Liver (tissue), 9 donors: ENCODE results near the gene TUBA1A. TPM values are rescaled to one million over a fixed set of nuclear protein-coding genes. Genes with fewer than 3 reads are reported as not detected.

ENCODE experiments used
- DNase-seq: peaks from one replicate; pipeline ENCODE4 v3.0.0-alpha.2; 2017; ENCODE audit warnings: low spot score
- H3K27ac ChIP-seq, 2 donors: one replicate each; pipeline ENCODE4 v1.7.0; 2013; ENCODE audit warnings: inconsistent platforms in 2 of 2, low read length in 2 of 2, control low read depth in 1 of 2, low read depth in 1 of 2, mild to moderate bottlenecking in 1 of 2
- H3K27me3 ChIP-seq, 4 donors: one replicate each; pipeline versions ENCODE4 v1.6.1 to v1.7.0; 2013; ENCODE audit warnings: low read length in 3 of 4, inconsistent platforms in 1 of 4, mild to moderate bottlenecking in 1 of 4, moderate library complexity in 1 of 4; ENCODE audit not compliant: control insufficient read depth in 4 of 4, insufficient read depth in 4 of 4
- H3K36me3 ChIP-seq, 4 donors: one replicate each; pipeline versions ENCODE4 v1.6.1 to v1.7.0; 2013; ENCODE audit warnings: low read length in 3 of 4, mild to moderate bottlenecking in 3 of 4, low read depth in 1 of 4, moderate library complexity in 1 of 4; ENCODE audit not compliant: control insufficient read depth in 4 of 4, insufficient read depth in 3 of 4
- H3K4me1 ChIP-seq, 4 donors: one replicate each; pipeline versions ENCODE4 v1.6.1 to v1.7.0; 2013; ENCODE audit warnings: low read length in 3 of 4, mild to moderate bottlenecking in 3 of 4, moderate library complexity in 1 of 4; ENCODE audit not compliant: control insufficient read depth in 4 of 4, insufficient read depth in 4 of 4
- H3K4me3 ChIP-seq, 3 donors: one replicate each; pipeline versions ENCODE4 v1.6.1 to v1.7.0; 2013; ENCODE audit warnings: low read length in 3 of 3, control low read depth in 1 of 3, low read depth in 1 of 3, mild to moderate bottlenecking in 1 of 3
- H3K9ac ChIP-seq, 2 donors: one replicate each; pipeline ENCODE4 v1.7.0; 2013; ENCODE audit warnings: low read length in 2 of 2, mild to moderate bottlenecking in 2 of 2, moderate library complexity in 2 of 2, control low read depth in 1 of 2, low read depth in 1 of 2
- H3K9me3 ChIP-seq, 4 donors: one replicate each; pipeline versions ENCODE4 v1.6.1 to v1.7.0; 2013; ENCODE audit warnings: low read length in 3 of 4; ENCODE audit not compliant: control insufficient read depth in 4 of 4
- ATF3 ChIP-seq: IDR thresholded peaks from 2 replicates; pipeline ENCODE4 v1.6.1; 2016; ENCODE audit warnings: antibody characterized with exemption
- CTCF ChIP-seq: fragments of 150-350 bp; IDR thresholded peaks from 2 replicates; pipeline ENCODE4 v1.5.1; 2017; ENCODE audit warnings: improper control_type of control experiment, low read depth, low read length; ENCODE audit not compliant: missing input control
- EGR1 ChIP-seq, 2 donors: IDR thresholded peaks; 2 replicates each; pipeline ENCODE4 v1.6.1; 2016 to 2018; ENCODE audit warnings: antibody characterized with exemption in 2 of 2, low read depth in 2 of 2
- FOXA2 ChIP-seq: IDR thresholded peaks from 2 replicates; pipeline ENCODE4 v1.6.1; 2016; ENCODE audit warnings: antibody characterized with exemption
- GABPA ChIP-seq, 2 donors: IDR thresholded peaks in 1 of 2; conservative IDR thresholded peaks in 1 of 2; 2 replicates each; pipeline ENCODE4 v1.6.1; 2016; ENCODE audit warnings: antibody characterized with exemption in 2 of 2, mild to moderate bottlenecking in 1 of 2, moderate library complexity in 1 of 2
- HNF4A ChIP-seq, 2 donors: conservative IDR thresholded peaks; 2 replicates each; pipeline ENCODE4 v1.6.1; 2016; ENCODE audit warnings: antibody characterized with exemption in 2 of 2, mild to moderate bottlenecking in 2 of 2
- JUND ChIP-seq, 2 donors: IDR thresholded peaks; 2 replicates each; pipeline ENCODE4 v1.6.1; 2016; ENCODE audit warnings: antibody characterized with exemption in 2 of 2
- MAX ChIP-seq: IDR thresholded peaks from 2 replicates; pipeline ENCODE4 v1.6.1; 2016; ENCODE audit warnings: antibody characterized with exemption
- NR2F2 ChIP-seq: IDR thresholded peaks from 2 replicates; pipeline ENCODE4 v1.6.1; 2016; ENCODE audit warnings: antibody characterized with exemption
- RAD21 ChIP-seq, 2 donors: IDR thresholded peaks; 2 replicates each; pipeline ENCODE4 v1.6.1; 2016; ENCODE audit warnings: antibody characterized with exemption in 2 of 2, mild to moderate bottlenecking in 2 of 2
- RXRA ChIP-seq, 2 donors: IDR thresholded peaks; 2 replicates each; pipeline ENCODE4 v1.6.1; 2017 to 2018; ENCODE audit warnings: antibody characterized with exemption in 2 of 2, mild to moderate bottlenecking in 1 of 2
- SP1 ChIP-seq: IDR thresholded peaks from 2 replicates; pipeline ENCODE4 v1.6.1; 2018; ENCODE audit warnings: antibody characterized with exemption, mild to moderate bottlenecking
- TAF1 ChIP-seq: conservative IDR thresholded peaks from 2 replicates; pipeline ENCODE4 v1.6.1; 2016; ENCODE audit warnings: antibody characterized with exemption, mild to moderate bottlenecking
- YY1 ChIP-seq: IDR thresholded peaks from 2 replicates; pipeline ENCODE4 v1.6.1; 2016; ENCODE audit warnings: antibody characterized with exemption, mild to moderate bottlenecking
- ZBTB33 ChIP-seq: IDR thresholded peaks from 2 replicates; pipeline ENCODE4 v1.6.1; 2016; ENCODE audit warnings: antibody characterized with exemption
- WGBS: extraction: QIAGEN DNeasy Blood & Tissue Kit; methylation state at CpG from one replicate; pipeline ENCODE4 v1.1.7; 2013; 5-methylcytosine and 5-hydroxymethylcytosine counted together
- polyA plus RNA-seq, 2 donors: library from polyadenylated mRNA; stranded (reverse) in 1 of 2; unstranded in 1 of 2; fragments of 200-250 nt in 1 of 2; fragments of >200 nt in 1 of 2; fragmentation: Nextera tagmentation in 1 of 2; extraction: Ambion mirVana in 1 of 2; gene quantifications; one replicate each; pipeline versions ENCODE4 v1.2.1 to v1.2.3, GENCODE V29; 2013 to 2015
- total RNA-seq, 2 donors: library from RNA; depleted of rRNA; stranded (reverse); fragments of >200 nt; gene quantifications; one replicate each; pipeline ENCODE4 v1.2.3, GENCODE V29; 2014
- TF ChIP-seq, protein P1 (sequence below): IDR thresholded peaks from 2 replicates; pipeline ENCODE4 v1.6.1; 2016; ENCODE audit warnings: antibody characterized with exemption, mild to moderate bottlenecking
- donor health status: healthy.
- donor health status: healthy.
- donor health status: healthy.
- donor health status: healthy.
- donor health status: healthy.

The TUBA1A gene
- 10 to 100 TPM; 14.8 to 28.0 TPM for total RNA-seq
- polyA plus RNA-seq, result 10 to 100 TPM in 1 of 2 donors, 1 to 10 TPM in 1; 4.2 to 17.5 TPM

DNA sequence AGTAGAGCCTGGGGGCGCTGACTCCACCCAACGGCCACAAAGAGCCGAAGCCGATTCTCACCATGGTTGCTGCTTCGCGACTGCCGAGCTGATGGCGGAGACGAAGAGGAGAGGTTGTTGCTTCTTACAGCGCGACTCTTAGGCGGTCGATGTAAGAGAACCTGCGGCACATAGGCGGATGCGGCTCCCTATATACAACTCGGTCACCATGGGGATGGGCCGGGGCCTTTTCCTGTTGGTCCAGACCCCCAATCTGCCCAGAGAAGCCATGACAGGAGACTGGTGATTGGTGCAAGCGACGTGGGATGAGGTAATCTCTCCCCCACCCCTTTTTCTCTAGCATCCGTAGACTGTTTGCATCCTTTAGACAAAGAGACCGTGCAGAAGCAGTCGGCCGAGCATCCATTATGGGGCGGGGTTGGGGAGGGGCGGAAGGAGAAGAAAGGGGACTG, at the start of gene TUBA1A:
Gene TUBA1A, minus strand, starts transcription at position 165 of the 452 bp plus-strand sequence. Its CDS starts 101 bp downstream, at position 64.
- peak within 1 kb of the TSS; percentile 12 to 78 for H3K9ac ChIP-seq
- TF ChIP-seq ATF3 (no peak), FOXA2 (no peak), YY1 (peak; percentile 81), RAD21 (IDR thresholded peaks at IDR 0.05) (no peak), TAF1 (peak; percentile 76), SP1 (peak; percentile 56), GABPA (IDR thresholded peaks at IDR 0.05 in 1 of 2, conservative IDR thresholded peaks at IDR 0.05 in 1 of 2) (no peak), RXRA (IDR thresholded peaks at IDR 0.05) (no peak), ZBTB33 (no peak), NR2F2 (no peak), MAX (no peak), HNF4A (conservative IDR thresholded peaks at IDR 0.05) (no peak), CTCF (no peak), JUND (IDR thresholded peaks at IDR 0.05) (peak; percentile 26 to 35), EGR1 (IDR thresholded peaks at IDR 0.05; ENCODE audit: low read depth in 2 of 2) (no peak)
- TF ChIP-seq, protein P1, sequence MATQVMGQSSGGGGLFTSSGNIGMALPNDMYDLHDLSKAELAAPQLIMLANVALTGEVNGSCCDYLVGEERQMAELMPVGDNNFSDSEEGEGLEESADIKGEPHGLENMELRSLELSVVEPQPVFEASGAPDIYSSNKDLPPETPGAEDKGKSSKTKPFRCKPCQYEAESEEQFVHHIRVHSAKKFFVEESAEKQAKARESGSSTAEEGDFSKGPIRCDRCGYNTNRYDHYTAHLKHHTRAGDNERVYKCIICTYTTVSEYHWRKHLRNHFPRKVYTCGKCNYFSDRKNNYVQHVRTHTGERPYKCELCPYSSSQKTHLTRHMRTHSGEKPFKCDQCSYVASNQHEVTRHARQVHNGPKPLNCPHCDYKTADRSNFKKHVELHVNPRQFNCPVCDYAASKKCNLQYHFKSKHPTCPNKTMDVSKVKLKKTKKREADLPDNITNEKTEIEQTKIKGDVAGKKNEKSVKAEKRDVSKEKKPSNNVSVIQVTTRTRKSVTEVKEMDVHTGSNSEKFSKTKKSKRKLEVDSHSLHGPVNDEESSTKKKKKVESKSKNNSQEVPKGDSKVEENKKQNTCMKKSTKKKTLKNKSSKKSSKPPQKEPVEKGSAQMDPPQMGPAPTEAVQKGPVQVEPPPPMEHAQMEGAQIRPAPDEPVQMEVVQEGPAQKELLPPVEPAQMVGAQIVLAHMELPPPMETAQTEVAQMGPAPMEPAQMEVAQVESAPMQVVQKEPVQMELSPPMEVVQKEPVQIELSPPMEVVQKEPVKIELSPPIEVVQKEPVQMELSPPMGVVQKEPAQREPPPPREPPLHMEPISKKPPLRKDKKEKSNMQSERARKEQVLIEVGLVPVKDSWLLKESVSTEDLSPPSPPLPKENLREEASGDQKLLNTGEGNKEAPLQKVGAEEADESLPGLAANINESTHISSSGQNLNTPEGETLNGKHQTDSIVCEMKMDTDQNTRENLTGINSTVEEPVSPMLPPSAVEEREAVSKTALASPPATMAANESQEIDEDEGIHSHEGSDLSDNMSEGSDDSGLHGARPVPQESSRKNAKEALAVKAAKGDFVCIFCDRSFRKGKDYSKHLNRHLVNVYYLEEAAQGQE, result no peak
- no peak for DNase-seq
- peaks cover 0 to 4% (median under 1%) of the 10 kb centered on the region in 4 donors for H3K27me3 ChIP-seq
- peaks cover 0 to 3% (median 0%) of the 10 kb centered on the region in 4 donors for H3K36me3 ChIP-seq
- H3K9me3 ChIP-seq, result no peaks in the 10 kb centered on the region
- 2% methylated on average over 26 of the region's 26 CpGs for WGBS
- peaks cover 0 to 14% (median 5%) of the 10 kb centered on the region in 4 donors for H3K4me1 ChIP-seq
- peak within 1 kb of the TSS; percentile 82 to 89 for H3K27ac ChIP-seq
- H3K4me3 ChIP-seq, result peak within 1 kb of the TSS; percentile 14 to 62 (median 52)
